A673 (cell line): Measurements from ENCODE around the gene MRPS22. TPM values are rescaled to one million over a fixed set of nuclear protein-coding genes. Genes with fewer than 3 reads are reported as not detected.

Experiments
- BruUV-seq: library from RNA; stranded (reverse); fragments of 400-500 nt; replicated peaks from 2 replicates; lab custom pipeline; 2021; lab: Mats Ljungman, UMichigan
- CTCF ChIA-PET: fragments of 300-600 bp; sonication (Branson Sonifier 250); formaldehyde crosslinking; loops from one replicate; lab custom pipeline; 2022; ENCODE audit warnings: antibody characterized with exemption; lab: Charles Lee
- POLR2A ChIA-PET: fragments of 300-600 bp; sonication (Branson Sonifier 250); formaldehyde crosslinking; loops from one replicate; lab custom pipeline; 2022; ENCODE audit warnings: antibody characterized with exemption; ENCODE audit not compliant: low non-redundant PET; lab: Charles Lee
- DNase-seq: peaks from one replicate; pipeline ENCODE4 v3.0.0-alpha.2; 2015; ENCODE audit warnings: low spot score
- H3K27ac ChIP-seq: fragments of 200-600 bp; sonication (generic); 2 replicates; pipeline ENCODE4 v1.5.1; 2016; ENCODE audit warnings: mixed run types, low read depth, mild to moderate bottlenecking, mixed read lengths, antibody characterized with exemption, low read length; ENCODE audit not compliant: poor library complexity, severe bottlenecking
- H3K27me3 ChIP-seq: fragments of 200-600 bp; sonication (generic); replicated peaks from 2 replicates; pipeline ENCODE4 v1.6.1; 2017; ENCODE audit warnings: mixed run types, low read depth, mild to moderate bottlenecking, mixed read lengths, antibody characterized with exemption, low read length; ENCODE audit not compliant: insufficient read depth, poor library complexity
- H3K36me3 ChIP-seq: fragments of 200-600 bp; sonication (generic); 2 replicates; pipeline ENCODE4 v1.6.1; 2016; ENCODE audit warnings: mixed run types, mild to moderate bottlenecking, mixed read lengths, antibody characterized with exemption, low read length; ENCODE audit not compliant: insufficient read depth, poor library complexity, severe bottlenecking
- H3K4me1 ChIP-seq: fragments of 200-600 bp; sonication (generic); 2 replicates; pipeline ENCODE4 v1.6.1; 2017; ENCODE audit warnings: mixed run types, mild to moderate bottlenecking, mixed read lengths, antibody characterized with exemption, low read length; ENCODE audit not compliant: insufficient read depth, poor library complexity, severe bottlenecking
- H3K4me3 ChIP-seq: fragments of 200-600 bp; sonication (generic); 2 replicates; pipeline ENCODE4 v1.5.1; 2016; ENCODE audit warnings: low read depth, mixed run types, mild to moderate bottlenecking, mixed read lengths, low read length; ENCODE audit not compliant: poor library complexity, severe bottlenecking
- H3K9me3 ChIP-seq: fragments of 200-600 bp; sonication (generic); 2 replicates; pipeline ENCODE4 v1.6.1; 2016; ENCODE audit warnings: mixed run types, low read depth, mild to moderate bottlenecking, mixed read lengths, antibody characterized with exemption, low read length; ENCODE audit not compliant: poor library complexity, severe bottlenecking
- EZH2 ChIP-seq: fragments of 200-600 bp; sonication (generic); IDR thresholded peaks from 2 replicates; pipeline ENCODE4 v1.6.1; 2017; ENCODE audit warnings: borderline replicate concordance, low read depth, mild to moderate bottlenecking, mixed read lengths, antibody characterized with exemption, low read length; ENCODE audit not compliant: poor library complexity, severe bottlenecking
- intact Hi-C: fragments of 100-400 bp; cut with micrococcal nuclease; formaldehyde crosslinking; loops from one replicate; pipeline ENCODE4 v1.10.0; 2022; ENCODE audit not compliant: unreplicated experiment
- total RNA-seq: library from RNA; stranded (reverse); gene quantifications from 2 replicates; pipeline ENCODE4 v1.2.3, GENCODE V29; 2021
- TF ChIP-seq, protein P1 (sequence below): fragments of 300-800, 200-600 bp; sonication (generic); conservative IDR thresholded peaks from 2 replicates; pipeline ENCODE4 v1.5.1; 2017; ENCODE audit warnings: low read depth, mild to moderate bottlenecking, antibody characterized with exemption, low read length, moderate library complexity, mixed read lengths

The MRPS22 gene
- total RNA-seq, 1 experiment from 2014 or later: 61.9 TPM

- ChIA-PET POLR2A (no interaction called here), CTCF (no interaction called here)
- DNase-seq: no peak
- Histone ChIP-seq H3K4me1 (no peaks in the 10 kb centered on the region), H3K9me3 (no peaks in the 10 kb centered on the region), H3K27ac (no peak overlapping the region), H3K4me3 (no peak overlapping the region), H3K36me3 (no peaks in the 10 kb centered on the region), H3K27me3 (peaks cover 25% of the 10 kb centered on the region)
- intact Hi-C loops: loop anchor here (10.0 kb wide), 1 partner anchor 728 kb away; the partner anchor contains the start of gene CEP70
- TF ChIP-seq, protein P1, sequence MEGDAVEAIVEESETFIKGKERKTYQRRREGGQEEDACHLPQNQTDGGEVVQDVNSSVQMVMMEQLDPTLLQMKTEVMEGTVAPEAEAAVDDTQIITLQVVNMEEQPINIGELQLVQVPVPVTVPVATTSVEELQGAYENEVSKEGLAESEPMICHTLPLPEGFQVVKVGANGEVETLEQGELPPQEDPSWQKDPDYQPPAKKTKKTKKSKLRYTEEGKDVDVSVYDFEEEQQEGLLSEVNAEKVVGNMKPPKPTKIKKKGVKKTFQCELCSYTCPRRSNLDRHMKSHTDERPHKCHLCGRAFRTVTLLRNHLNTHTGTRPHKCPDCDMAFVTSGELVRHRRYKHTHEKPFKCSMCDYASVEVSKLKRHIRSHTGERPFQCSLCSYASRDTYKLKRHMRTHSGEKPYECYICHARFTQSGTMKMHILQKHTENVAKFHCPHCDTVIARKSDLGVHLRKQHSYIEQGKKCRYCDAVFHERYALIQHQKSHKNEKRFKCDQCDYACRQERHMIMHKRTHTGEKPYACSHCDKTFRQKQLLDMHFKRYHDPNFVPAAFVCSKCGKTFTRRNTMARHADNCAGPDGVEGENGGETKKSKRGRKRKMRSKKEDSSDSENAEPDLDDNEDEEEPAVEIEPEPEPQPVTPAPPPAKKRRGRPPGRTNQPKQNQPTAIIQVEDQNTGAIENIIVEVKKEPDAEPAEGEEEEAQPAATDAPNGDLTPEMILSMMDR: no peak
- no peak for TF ChIP-seq EZH2
- BruUV-seq: no TSS peak
Observed at GRCh38 chr3:139323146-139323545, 20.7 kb upstream of the MRPS22 start.

- no TSS peak for BruUV-seq
- DNase-seq: no peak
- Histone ChIP-seq H3K36me3 (no peaks in the 10 kb centered on the region), H3K27me3 (peaks cover 25% of the 10 kb centered on the region), H3K4me3 (no peak overlapping the region), H3K9me3 (no peaks in the 10 kb centered on the region), H3K27ac (no peak overlapping the region), H3K4me1 (no peaks in the 10 kb centered on the region)
- intact Hi-C loops: loop anchor here (10.0 kb wide), 1 partner anchor 730 kb away; the partner anchor contains the start of gene CEP70
- CTCF ChIA-PET: no interaction called here
- POLR2A ChIA-PET: no interaction called here
- TF ChIP-seq EZH2: no peak
- TF ChIP-seq, protein P1: no peak
Observed at GRCh38 chr3:139324456-139324855, 19.4 kb upstream of the MRPS22 start.

DNA sequence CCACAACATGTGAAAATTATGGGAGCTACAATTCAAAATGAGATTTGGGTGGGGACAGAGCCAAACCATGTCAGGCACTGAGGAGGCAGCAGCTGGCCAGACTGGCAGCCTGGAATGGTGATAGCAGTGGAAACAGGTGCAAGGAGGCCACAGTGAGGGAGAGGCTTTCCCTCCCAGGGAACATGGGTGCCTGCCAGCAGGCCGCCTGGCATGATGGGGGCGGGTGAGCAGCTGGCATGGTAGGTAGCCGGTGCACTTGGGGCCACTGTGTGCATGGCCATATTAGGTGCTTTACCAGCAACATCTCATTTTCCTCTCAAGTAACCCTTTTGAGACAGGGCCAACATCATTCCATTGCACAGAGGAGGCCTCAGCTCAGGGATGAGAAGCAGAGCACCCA lies 18.3 kb upstream of the MRPS22 start:
- TF ChIP-seq EZH2: no peak
- TF ChIP-seq, protein P1: no peak
- CTCF ChIA-PET: interaction anchor here (1.1 kb wide), 1 partner anchor 10 kb away, joined by 3 read pairs; no protein-coding TSS in a partner anchor
- Histone ChIP-seq H3K9me3 (no peaks in the 10 kb centered on the region), H3K36me3 (no peaks in the 10 kb centered on the region), H3K27me3 (peaks cover 29% of the 10 kb centered on the region), H3K27ac (no peak overlapping the region), H3K4me3 (no peak overlapping the region), H3K4me1 (no peaks in the 10 kb centered on the region)
- intact Hi-C loops: loop anchor here (5.0 to 10.0 kb wide), 2 partner anchors 731 to 908 kb away; partner anchors contain the start of gene CEP70
- no peak for DNase-seq
- POLR2A ChIA-PET: no interaction called here
- no TSS peak for BruUV-seq
